Glomerular visceral epithelial cell (primary cell): ENCODE data around the gene POP7.
A peak's percentile ranks its signal among the peaks of the same experiment; 100 is the strongest.
"Not testable (repeated sequence)": the region's sequence is repeated elsewhere in the genome, so short reads cannot be mapped to it uniquely, and the experiment has no call there.

Experiments used
- DNase-seq: peaks from one replicate; pipeline ENCODE4 v3.0.0-alpha.2; 2016; ENCODE audit errors: extremely low spot score

The POP7 gene

DNA sequence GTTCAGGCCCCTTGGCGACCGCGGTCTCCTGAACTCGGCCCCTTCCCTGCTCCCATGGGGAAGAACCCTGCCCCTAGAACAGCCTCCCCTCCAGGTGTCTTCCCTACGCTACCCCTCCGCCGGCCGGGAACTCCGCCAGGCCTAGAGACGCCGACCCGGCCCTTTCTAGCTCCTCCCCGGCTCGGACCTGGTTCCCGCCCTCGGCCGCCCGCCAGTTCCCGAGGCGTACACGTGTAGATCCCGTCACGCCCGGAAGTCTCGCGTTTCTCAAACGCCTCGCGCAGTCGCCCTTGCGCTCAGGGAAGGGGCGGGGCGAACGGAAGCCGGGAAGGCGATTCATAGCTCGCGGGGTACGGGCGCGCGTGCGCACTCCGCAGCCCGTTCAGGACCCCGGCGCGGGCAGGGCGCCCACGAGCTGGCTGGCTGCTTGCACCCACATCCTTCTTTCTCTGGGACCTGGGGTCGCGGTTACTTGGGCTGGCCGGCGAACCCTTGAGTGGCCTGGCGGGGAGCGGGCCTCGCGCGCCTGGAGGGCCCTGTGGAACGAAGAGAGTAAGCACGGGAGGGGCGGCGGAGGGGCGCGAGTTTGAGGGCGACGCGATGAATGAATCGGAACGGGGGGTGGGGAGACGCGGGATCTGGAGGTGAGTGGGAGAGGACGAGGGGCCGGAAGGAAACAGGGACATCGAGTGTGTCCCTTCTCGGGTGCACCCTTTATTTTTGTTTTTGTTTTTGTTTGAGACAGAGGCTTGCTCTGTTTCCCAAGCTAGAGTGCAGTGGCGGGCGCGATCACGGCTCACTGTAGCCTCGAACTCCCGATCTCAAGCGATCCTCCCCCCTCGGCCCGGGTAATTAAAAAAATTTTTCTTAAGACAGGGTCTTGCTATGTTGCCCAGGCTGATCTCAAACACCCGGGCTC, at the start of gene POP7:
POP7 (plus strand) TSS at position 369 of the 919 bp plus-strand sequence. CDS start 710 bp downstream, outside the sequence.
- DNase-seq = peak; percentile 98

GRCh38 chr7:100662194-100662776, 43.6 kb upstream of the POP7 start:
- DNase-seq = not testable (repeated sequence)

- no peak for DNase-seq
Measured at GRCh38 chr7:100665168-100665726, 40.7 kb upstream of the POP7 start.

DNA sequence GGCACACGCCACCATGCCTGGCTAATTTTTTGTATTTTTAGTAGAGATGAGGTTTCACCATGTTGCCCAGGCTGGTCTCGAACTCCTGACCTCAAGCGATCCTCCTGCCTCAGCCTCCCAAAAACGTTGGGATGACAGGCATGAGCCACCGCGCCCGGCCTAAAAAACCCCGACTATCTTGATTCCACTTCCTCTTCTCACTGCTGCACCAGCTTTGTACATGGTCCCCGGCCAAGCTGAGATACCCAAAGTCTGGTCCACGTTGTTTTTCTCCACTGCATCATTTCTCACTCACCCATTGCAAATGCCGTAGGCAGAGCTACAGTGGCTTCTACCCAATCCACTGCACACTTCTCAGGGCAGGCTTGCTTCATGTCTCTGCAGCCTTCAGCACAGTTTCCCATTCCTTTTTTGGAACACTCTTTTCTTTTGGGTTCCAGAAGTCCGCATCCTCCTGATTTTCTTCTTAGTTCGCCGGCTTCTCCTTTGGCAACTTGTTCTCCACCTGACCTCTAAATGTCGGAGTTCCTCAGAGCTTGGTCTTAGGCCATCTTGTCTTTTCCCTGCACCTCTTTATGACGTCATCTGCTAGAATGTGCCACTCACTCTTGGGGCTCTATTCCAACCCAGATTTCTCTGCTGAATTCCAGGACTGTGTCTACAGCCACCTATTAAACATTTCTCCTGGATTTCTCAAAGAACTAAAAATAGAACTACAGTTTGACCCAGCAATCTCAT, 38.4 kb upstream of the POP7 start:
- no peak for DNase-seq

DNA sequence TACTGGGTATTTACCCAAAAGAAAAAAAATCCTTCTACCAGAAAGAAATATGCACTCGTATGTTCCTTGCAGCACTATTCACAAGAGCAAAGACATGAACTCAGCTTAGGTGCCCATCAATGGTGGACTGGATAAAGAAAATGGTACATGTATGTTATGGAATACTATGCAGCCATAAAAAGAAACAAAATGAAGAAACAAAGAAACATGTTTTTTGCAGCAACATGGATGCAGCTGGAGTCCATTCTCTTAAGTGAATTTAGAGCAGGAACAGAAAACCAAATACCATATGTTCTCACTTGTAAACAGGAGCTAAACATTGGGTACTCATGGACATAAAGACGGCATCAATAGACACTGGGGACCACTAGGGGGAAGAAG, 37.9 kb upstream of the POP7 start:
- DNase-seq = no peak

DNA sequence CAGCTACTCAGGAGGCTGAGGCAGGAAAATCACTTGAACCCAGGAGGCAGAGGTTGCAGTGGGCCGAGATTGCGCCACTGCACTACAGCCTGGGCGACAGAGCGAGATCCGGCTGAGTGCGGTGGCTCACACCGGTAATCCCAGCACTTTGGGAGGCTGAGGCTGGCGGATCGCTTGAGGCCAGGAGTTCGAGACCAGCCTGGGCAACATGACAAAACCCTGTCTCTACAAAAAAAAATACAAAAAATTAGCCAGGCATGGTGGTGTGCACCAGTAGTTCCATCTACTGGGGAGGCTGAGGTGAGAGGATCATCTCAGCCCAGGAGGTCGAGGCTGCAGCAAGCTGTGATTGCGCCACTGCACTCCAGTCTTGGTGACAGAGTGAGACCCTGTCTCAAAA, 36.8 kb upstream of the POP7 start:
- DNase-seq = not testable (repeated sequence)

GRCh38 chr7:100670074-100670473, 35.8 kb upstream of the POP7 start:
- DNase-seq = no peak

GRCh38 chr7:100671353-100672327, 34.3 kb upstream of the POP7 start:
- no peak for DNase-seq

DNA sequence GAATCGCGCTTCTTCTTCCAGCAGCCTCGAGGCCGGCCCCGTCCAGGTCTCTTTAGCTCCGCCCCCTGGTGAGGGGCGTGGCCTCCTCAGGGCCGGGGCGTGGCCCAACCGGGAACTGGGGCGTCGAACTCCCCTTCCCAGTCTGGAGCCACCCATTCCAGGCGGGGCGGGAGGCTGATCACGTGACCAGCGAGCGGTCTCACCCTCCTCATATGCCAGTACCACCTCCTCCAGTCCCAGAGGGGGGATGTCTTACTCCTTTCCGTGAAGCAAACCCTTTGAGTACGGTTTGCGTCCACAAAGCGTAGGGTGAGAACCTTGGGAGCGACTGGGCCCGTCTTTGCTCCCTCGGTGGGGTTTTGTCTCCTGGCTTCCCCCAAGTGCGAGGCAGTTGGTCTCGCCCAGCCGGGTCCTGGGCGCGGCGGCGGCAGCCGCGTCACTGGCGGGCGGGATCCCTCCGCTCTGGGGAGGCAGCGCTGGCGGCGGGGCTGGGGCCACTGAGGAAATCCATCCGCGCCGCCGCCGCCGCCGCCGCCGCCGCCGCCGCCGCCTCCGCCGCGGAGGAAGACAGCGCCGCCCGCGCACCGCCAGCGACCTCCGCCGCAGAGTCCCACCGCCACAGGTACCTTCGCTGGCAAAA, 32.5 kb upstream of the POP7 start, which contains the start of gene GNB2:
GNB2 (plus strand) TSS at position 439 of the 640 bp plus-strand sequence. CDS start 2,526 bp downstream, outside the sequence.
- peak; percentile 98 for DNase-seq

DNA sequence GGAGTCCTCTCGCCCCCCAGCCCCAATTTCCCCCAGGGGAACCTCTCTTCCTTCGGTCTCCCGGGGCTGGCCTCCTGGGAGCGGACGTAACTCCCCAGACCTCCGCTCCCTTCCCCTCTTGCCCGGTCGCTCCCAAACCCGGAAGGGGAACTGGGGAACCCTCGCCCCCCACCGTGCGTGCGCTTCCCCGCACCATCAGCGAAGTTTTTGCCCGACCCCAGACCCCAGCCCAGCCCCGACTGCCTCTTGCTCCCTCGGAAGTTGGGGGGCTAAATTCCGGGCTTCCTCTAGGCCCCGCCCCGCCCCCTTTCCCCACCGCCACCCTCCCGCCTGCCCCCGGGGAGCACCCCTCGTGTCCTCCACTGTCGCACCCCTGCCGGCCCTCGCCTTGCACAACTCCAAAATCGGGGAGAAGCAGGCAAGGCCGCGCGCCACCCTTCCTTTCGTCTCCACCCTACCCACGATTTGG, 31.9 kb upstream of the POP7 start:
- no peak for DNase-seq

DNA sequence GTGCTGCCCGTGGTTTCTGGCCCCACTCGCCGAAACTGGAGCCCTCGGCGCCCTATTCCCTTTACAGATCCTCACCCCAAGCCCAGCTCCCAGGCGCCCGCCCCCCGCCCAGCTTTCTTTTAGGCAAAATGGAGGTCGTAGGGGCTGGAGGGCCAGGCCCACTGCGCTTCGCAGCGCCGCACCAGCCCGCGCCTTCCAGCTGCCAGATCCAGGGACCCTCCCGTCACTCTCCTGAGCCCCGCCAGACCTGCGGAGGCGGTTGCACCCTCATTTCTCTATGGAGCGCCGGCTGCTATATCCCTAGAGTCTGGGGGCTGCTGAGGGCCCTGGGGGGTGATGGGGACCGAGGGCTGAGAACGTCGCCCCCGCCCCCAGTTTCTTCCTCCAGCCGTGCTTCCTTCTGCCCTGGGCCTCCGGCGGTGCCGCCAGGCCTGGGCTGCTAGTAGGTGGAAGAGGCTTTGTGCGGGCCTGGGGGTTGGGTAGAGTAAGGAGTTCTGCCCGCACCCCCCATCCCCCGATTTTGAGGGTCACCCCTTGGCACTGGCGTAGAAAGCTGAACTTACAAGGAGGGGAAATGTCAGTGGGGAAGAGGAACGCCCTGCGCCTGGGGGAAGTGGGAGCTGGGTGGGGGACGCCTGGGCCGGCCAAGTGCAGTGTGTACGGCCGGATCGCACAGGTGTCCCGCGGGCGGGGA, 31.4 kb upstream of the POP7 start:
- no peak for DNase-seq

GRCh38 chr7:100675105-100675451, 30.8 kb upstream of the POP7 start:
- DNase-seq = no peak

DNA sequence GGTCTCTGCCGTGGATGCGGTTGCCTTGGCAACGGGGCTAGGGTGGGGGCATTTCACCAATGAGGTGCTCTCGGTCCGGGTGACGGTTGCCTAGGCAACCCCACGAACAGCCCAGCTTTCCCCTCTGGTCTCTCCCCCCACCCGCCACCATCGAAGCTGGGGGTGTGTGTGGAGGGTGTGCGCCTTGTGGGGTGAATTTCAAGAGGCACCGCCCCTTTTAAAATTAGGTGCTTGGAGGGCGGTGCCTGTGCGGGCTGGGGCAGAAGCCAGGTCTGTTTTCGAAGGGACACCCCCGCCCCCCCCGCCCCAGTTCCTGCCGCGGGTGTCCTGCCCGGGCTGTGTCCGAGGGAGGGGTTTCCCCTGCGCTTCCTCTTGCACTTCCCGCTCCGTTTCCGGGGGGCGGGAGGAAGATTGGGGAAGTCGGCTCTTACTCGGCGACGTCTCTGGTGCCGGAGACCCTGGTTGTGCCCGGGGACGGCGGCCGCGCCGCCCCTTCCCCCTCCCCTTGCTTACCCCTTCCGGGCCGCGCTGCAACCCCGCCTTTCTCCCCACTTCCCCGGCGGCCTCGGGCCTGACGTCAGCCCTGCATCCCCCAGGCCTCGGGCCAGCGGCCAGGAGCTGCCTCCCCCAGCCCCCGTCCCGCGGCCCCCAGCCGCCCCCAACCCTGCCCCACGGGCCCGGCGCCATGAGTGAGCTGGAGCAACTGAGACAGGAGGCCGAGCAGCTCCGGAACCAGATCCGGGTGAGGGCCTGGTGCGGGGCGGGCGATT, 30.2 kb upstream of the POP7 start:
- DNase-seq = peak; percentile 76

GRCh38 chr7:100676501-100677306, 29.2 kb upstream of the POP7 start:
- no peak for DNase-seq

DNA sequence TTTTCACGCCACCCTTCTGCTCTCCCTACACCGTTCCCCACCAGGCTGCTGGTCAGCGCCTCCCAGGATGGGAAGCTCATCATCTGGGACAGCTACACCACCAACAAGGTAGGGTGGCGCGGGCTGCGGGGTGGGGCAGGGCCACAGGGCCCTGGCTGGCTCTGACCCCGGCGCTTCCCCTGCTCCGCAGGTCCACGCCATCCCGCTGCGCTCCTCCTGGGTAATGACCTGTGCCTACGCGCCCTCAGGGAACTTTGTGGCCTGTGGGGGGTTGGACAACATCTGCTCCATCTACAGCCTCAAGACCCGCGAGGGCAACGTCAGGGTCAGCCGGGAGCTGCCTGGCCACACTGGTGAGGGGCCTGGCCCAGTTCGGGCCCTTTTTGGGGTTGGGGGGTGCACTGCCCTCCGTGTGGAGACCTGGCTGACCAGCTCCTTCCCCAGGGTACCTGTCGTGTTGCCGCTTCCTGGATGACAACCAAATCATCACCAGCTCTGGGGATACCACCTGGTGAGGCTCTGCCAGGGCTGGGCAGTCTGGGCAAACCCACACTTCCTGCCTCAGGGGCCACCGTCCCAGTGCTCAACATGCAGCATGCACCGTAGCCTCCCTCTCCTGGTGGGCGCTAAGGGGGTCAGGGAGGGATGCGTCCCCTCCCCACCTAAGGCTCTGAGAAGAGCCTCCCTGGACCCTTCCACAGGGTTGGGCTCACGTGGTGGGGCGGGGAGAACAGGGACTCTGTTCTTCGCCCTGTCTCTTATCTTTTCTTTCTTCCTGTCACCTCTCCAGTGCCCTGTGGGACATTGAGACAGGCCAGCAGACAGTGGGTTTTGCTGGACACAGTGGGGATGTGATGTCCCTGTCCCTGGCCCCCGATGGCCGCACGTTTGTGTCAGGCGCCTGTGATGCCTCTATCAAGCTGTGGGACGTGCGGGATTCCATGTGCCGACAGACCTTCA, 28.3 kb upstream of the POP7 start:
- DNase-seq = no peak

- DNase-seq = no peak
Measured at GRCh38 chr7:100678291-100678984, 27.5 kb upstream of the POP7 start.
